CD8-positive, alpha-beta memory T cell (primary cell): ENCODE results near the gene PLCG1. TPM values are rescaled to one million over a fixed set of nuclear protein-coding genes. Genes with fewer than 3 reads are reported as not detected.
A peak's percentile ranks its signal among the peaks of the same experiment; 100 is the strongest.

Source experiments
- CTCF ChIA-PET: fragments of 350-600 bp; sonication (Branson Sonifier 250); formaldehyde crosslinking; loops from one replicate; lab custom pipeline; 2021; ENCODE audit warnings: antibody characterized with exemption; lab: Charles Lee
- POLR2A ChIA-PET: fragments of 350-600 bp; sonication (Branson Sonifier 250); formaldehyde crosslinking; loops from one replicate; lab custom pipeline; 2021; ENCODE audit warnings: antibody characterized with exemption; lab: Charles Lee
- DNase-seq, 5 donors: peaks; one replicate each; pipeline versions ENCODE4 v3.0.0 to v3.0.0-alpha.2; 2020 to 2022; ENCODE audit warnings: mixed read lengths in 1 of 5
- H3K27ac ChIP-seq: one replicate; pipeline ENCODE4 v1.7.0; 2013; ENCODE audit warnings: low read depth, mild to moderate bottlenecking, low read length, moderate library complexity
- H3K27me3 ChIP-seq: 2 replicates; pipeline ENCODE4 v1.7.0; 2013; ENCODE audit warnings: low read length, mild to moderate bottlenecking; ENCODE audit not compliant: insufficient read depth, poor library complexity, severe bottlenecking
- H3K36me3 ChIP-seq: 2 replicates; pipeline ENCODE4 v1.7.0; 2013; ENCODE audit warnings: mild to moderate bottlenecking, low read length, moderate library complexity; ENCODE audit not compliant: insufficient read depth
- H3K4me1 ChIP-seq: 2 replicates; pipeline ENCODE4 v1.7.0; 2013; ENCODE audit warnings: mild to moderate bottlenecking, low read length, moderate library complexity; ENCODE audit not compliant: insufficient read depth
- H3K4me3 ChIP-seq: 2 replicates; pipeline ENCODE4 v1.7.0; 2013; ENCODE audit warnings: mild to moderate bottlenecking, low read length
- H3K9me3 ChIP-seq: 2 replicates; pipeline ENCODE4 v1.7.0; 2013; ENCODE audit warnings: mild to moderate bottlenecking, low read length
- H3K27ac Mint-ChIP-seq, 8 donors: one replicate each; pipeline ENCODE4 v1.8.0; 2020 to 2021; ENCODE audit warnings: mixed read lengths in 8 of 8, mild to moderate bottlenecking in 6 of 8, inconsistent platforms in 3 of 8, moderate library complexity in 3 of 8
- H3K27me3 Mint-ChIP-seq, 2 donors: one replicate each; pipeline ENCODE4 v1.8.0; 2020 to 2021; ENCODE audit warnings: mixed read lengths in 2 of 2, mild to moderate bottlenecking in 1 of 2, moderate library complexity in 1 of 2
- H3K36me3 Mint-ChIP-seq, 3 donors: one replicate each; pipeline ENCODE4 v1.8.0; 2020 to 2021; ENCODE audit warnings: mixed read lengths in 3 of 3, inconsistent platforms in 1 of 3, mild to moderate bottlenecking in 1 of 3
- H3K4me1 Mint-ChIP-seq, 3 donors: one replicate each; pipeline ENCODE4 v1.8.0; 2020 to 2021; ENCODE audit warnings: mixed read lengths in 3 of 3, inconsistent platforms in 1 of 3, mild to moderate bottlenecking in 1 of 3
- H3K4me3 Mint-ChIP-seq, 7 donors: one replicate each; pipeline ENCODE4 v1.8.0; 2020 to 2021; ENCODE audit warnings: mixed read lengths in 7 of 7, mild to moderate bottlenecking in 6 of 7, moderate library complexity in 4 of 7, inconsistent platforms in 2 of 7
- H3K9me3 Mint-ChIP-seq, 5 donors: one replicate each; pipeline ENCODE4 v1.8.0; 2020 to 2022; ENCODE audit warnings: mixed read lengths in 5 of 5, mild to moderate bottlenecking in 3 of 5, moderate library complexity in 2 of 5, inconsistent platforms in 1 of 5
- polyA plus RNA-seq: library from polyadenylated mRNA; unstranded; fragments of 300-500 nt; fragmentation: Illumina TruSeq; gene quantifications from one replicate; pipeline ENCODE4 v1.2.3, GENCODE V29; 2021
- total RNA-seq, 2 experiments: library from RNA; stranded (reverse); gene quantifications; one replicate each; pipeline ENCODE4 v1.2.3, GENCODE V29; 2021

PLCG1 gene
- total and polyA plus RNA-seq, 3 experiments from 2014 or later, result 73.5 to 108 (median 104) TPM

- Mint-ChIP-seq H3K4me1 (peaks cover 13 to 31% (median 22%) of the 10 kb centered on the region in 3 donors), H3K27me3 (peaks cover 0 to 2% of the 10 kb centered on the region in 2 donors), H3K36me3 (peaks cover 0 to 3% (median 0%) of the 10 kb centered on the region in 3 donors), H3K27ac (peak overlapping the region in 1 of 8 donors; percentile 19), H3K9me3 (no peaks in the 10 kb centered on the region), H3K4me3 (no peak overlapping the region)
- Histone ChIP-seq H3K27ac (no peak overlapping the region), H3K4me3 (no peak overlapping the region), H3K9me3 (no peaks in the 10 kb centered on the region), H3K27me3 (no peaks in the 10 kb centered on the region), H3K4me1 (peaks cover 5% of the 10 kb centered on the region), H3K36me3 (no peaks in the 10 kb centered on the region)
- DNase-seq, result no peak
- ChIA-PET POLR2A (interaction anchor here (0.7 kb wide), 1 partner anchor 125 kb away, joined by 3 read pairs; no protein-coding TSS in a partner anchor), CTCF (interaction anchor here (0.9 kb wide), 1 partner anchor 11 kb away, joined by 3 read pairs; no protein-coding TSS in a partner anchor)
These were observed 46.0 kb downstream of the PLCG1 start for GRCh38 chr20:41183391-41183790.

- Histone ChIP-seq H3K4me1 (peaks cover 5% of the 10 kb centered on the region), H3K27ac (no peak overlapping the region), H3K4me3 (no peak overlapping the region), H3K27me3 (no peaks in the 10 kb centered on the region), H3K36me3 (no peaks in the 10 kb centered on the region), H3K9me3 (no peaks in the 10 kb centered on the region)
- CTCF ChIA-PET, result interaction anchor here (0.9 kb wide), 1 partner anchor 11 kb away, joined by 3 read pairs; no protein-coding TSS in a partner anchor
- H3K27me3 Mint-ChIP-seq, result peaks cover 0 to 2% of the 10 kb centered on the region in 2 donors
- H3K27ac Mint-ChIP-seq, result peak overlapping the region in 2 of 8 donors; percentile 42 to 54
- H3K9me3 Mint-ChIP-seq, result no peaks in the 10 kb centered on the region
- no peak overlapping the region for H3K4me3 Mint-ChIP-seq
- peaks cover 13 to 29% (median 22%) of the 10 kb centered on the region in 3 donors for H3K4me1 Mint-ChIP-seq
- no peak for DNase-seq
- H3K36me3 Mint-ChIP-seq, result peaks cover 0 to 2% (median 0%) of the 10 kb centered on the region in 3 donors
- POLR2A ChIA-PET, result interaction anchor here (0.7 kb wide), 1 partner anchor 125 kb away, joined by 3 read pairs; no protein-coding TSS in a partner anchor
These were observed 46.5 kb downstream of the PLCG1 start for GRCh38 chr20:41183831-41184230.

GRCh38 chr20:41185013-41185757, 47.8 kb downstream of the PLCG1 start:
- no peak for DNase-seq
- Mint-ChIP-seq H3K4me1 (peaks cover 13 to 27% (median 22%) of the 10 kb centered on the region in 3 donors), H3K27me3 (peaks cover 0 to 2% of the 10 kb centered on the region in 2 donors), H3K36me3 (peaks cover 0 to 5% (median 2%) of the 10 kb centered on the region in 3 donors), H3K9me3 (peaks cover 0 to 4% (median 2%) of the 10 kb centered on the region in 5 donors), H3K4me3 (no peak overlapping the region), H3K27ac (peak overlapping the region in 1 of 8 donors; percentile 63)
- no peak overlapping the region for H3K4me3 ChIP-seq
- no peaks in the 10 kb centered on the region for H3K9me3 ChIP-seq
- H3K27ac ChIP-seq, result no peak overlapping the region
- H3K36me3 ChIP-seq, result no peaks in the 10 kb centered on the region
- POLR2A ChIA-PET, result interaction anchor here (0.6 kb wide), 1 partner anchor 90 kb away, joined by 3 read pairs; no protein-coding TSS in a partner anchor
- H3K4me1 ChIP-seq, result peaks cover 5% of the 10 kb centered on the region
- H3K27me3 ChIP-seq, result no peaks in the 10 kb centered on the region
- CTCF ChIA-PET, result no interaction called here

- Histone ChIP-seq H3K36me3 (no peaks in the 10 kb centered on the region), H3K27ac (no peak overlapping the region), H3K27me3 (no peaks in the 10 kb centered on the region), H3K9me3 (no peaks in the 10 kb centered on the region), H3K4me3 (no peak overlapping the region), H3K4me1 (peaks cover 5% of the 10 kb centered on the region)
- no peak overlapping the region for H3K4me3 Mint-ChIP-seq
- H3K27ac Mint-ChIP-seq, result peak overlapping the region in 1 of 8 donors; percentile 38
- DNase-seq, result no peak
- POLR2A ChIA-PET, result interaction anchor here (0.6 kb wide), 1 partner anchor 9 kb away, joined by 6 read pairs; no protein-coding TSS in a partner anchor
- H3K36me3 Mint-ChIP-seq, result peaks cover 4 to 19% (median 8%) of the 10 kb centered on the region in 3 donors
- peaks cover 5 to 12% (median 9%) of the 10 kb centered on the region in 3 donors for H3K4me1 Mint-ChIP-seq
- no peaks in the 10 kb centered on the region for H3K27me3 Mint-ChIP-seq
- CTCF ChIA-PET, result interaction anchor here (0.7 kb wide), 1 partner anchor 142 kb away, joined by 3 read pairs; no protein-coding TSS in a partner anchor
- H3K9me3 Mint-ChIP-seq, result peaks cover 9 to 18% (median 14%) of the 10 kb centered on the region in 5 donors
These were observed 50.3 kb downstream of the PLCG1 start for GRCh38 chr20:41187668-41188067.

GRCh38 chr20:41191562-41192500, 54.5 kb downstream of the PLCG1 start:
- Mint-ChIP-seq H3K27ac (no peak overlapping the region), H3K9me3 (peaks cover 10 to 19% (median 14%) of the 10 kb centered on the region in 5 donors), H3K36me3 (peaks cover 8 to 34% (median 10%) of the 10 kb centered on the region in 3 donors), H3K27me3 (no peaks in the 10 kb centered on the region), H3K4me1 (peaks cover 1 to 2% (median 1%) of the 10 kb centered on the region in 3 donors), H3K4me3 (no peak overlapping the region)
- ChIA-PET POLR2A (no interaction called here), CTCF (interaction anchor here (1.2 kb wide), 1 partner anchor 56 kb away, joined by 9 read pairs; no protein-coding TSS in a partner anchor)
- no peaks in the 10 kb centered on the region for H3K4me1 ChIP-seq
- no peaks in the 10 kb centered on the region for H3K9me3 ChIP-seq
- H3K4me3 ChIP-seq, result no peak overlapping the region
- H3K36me3 ChIP-seq, result no peaks in the 10 kb centered on the region
- DNase-seq, result no peak
- H3K27ac ChIP-seq, result no peak overlapping the region
- no peaks in the 10 kb centered on the region for H3K27me3 ChIP-seq

GRCh38 chr20:41192575-41192974, 55.2 kb downstream of the PLCG1 start:
- ChIA-PET CTCF (interaction anchor here (1.2 kb wide), 1 partner anchor 57 kb away, joined by 9 read pairs; no protein-coding TSS in a partner anchor), POLR2A (no interaction called here)
- Mint-ChIP-seq H3K4me1 (no peaks in the 10 kb centered on the region), H3K27ac (no peak overlapping the region), H3K9me3 (peaks cover 10 to 19% (median 14%) of the 10 kb centered on the region in 5 donors), H3K27me3 (no peaks in the 10 kb centered on the region), H3K4me3 (no peak overlapping the region), H3K36me3 (peaks cover 8 to 34% (median 10%) of the 10 kb centered on the region in 3 donors)
- Histone ChIP-seq H3K27ac (no peak overlapping the region), H3K36me3 (no peaks in the 10 kb centered on the region), H3K4me1 (no peaks in the 10 kb centered on the region), H3K9me3 (no peaks in the 10 kb centered on the region), H3K27me3 (no peaks in the 10 kb centered on the region), H3K4me3 (no peak overlapping the region)
- no peak for DNase-seq

- ChIA-PET POLR2A (interaction anchor here (0.6 kb wide), 1 partner anchor 9 kb away, joined by 6 read pairs; no protein-coding TSS in a partner anchor), CTCF (no interaction called here)
- Mint-ChIP-seq H3K9me3 (peaks cover 11 to 19% (median 12%) of the 10 kb centered on the region in 5 donors), H3K4me3 (no peak overlapping the region), H3K27me3 (no peaks in the 10 kb centered on the region), H3K27ac (no peak overlapping the region), H3K4me1 (no peaks in the 10 kb centered on the region), H3K36me3 (peaks cover 5 to 43% (median 25%) of the 10 kb centered on the region in 3 donors)
- Histone ChIP-seq H3K36me3 (no peaks in the 10 kb centered on the region), H3K27ac (no peak overlapping the region), H3K9me3 (peaks cover 5% of the 10 kb centered on the region), H3K4me3 (no peak overlapping the region), H3K27me3 (no peaks in the 10 kb centered on the region), H3K4me1 (no peaks in the 10 kb centered on the region)
- DNase-seq, result no peak
These were observed 59.4 kb downstream of the PLCG1 start for GRCh38 chr20:41196653-41197225.
